Vagina (tissue), 2 donors: ENCODE measurements around the gene HCFC1R1.

Source experiments
- CTCF ChIP-seq, 3 experiments: fragments of 450-650 bp in 2 of 3; fragments of 200-600 bp in 1 of 3; sonication (generic) in 1 of 3; IDR thresholded peaks; one replicate each; pipeline ENCODE4 v1.5.1; 2017 to 2019; ENCODE audit warnings: antibody characterized with exemption in 3 of 3, mild to moderate bottlenecking in 2 of 3, moderate library complexity in 2 of 3
- POLR2A ChIP-seq, 2 donors: fragments of 450-650 bp; IDR thresholded peaks; one replicate each; pipeline ENCODE4 v1.6.1; 2017; ENCODE audit warnings: antibody characterized with exemption in 2 of 2, mild to moderate bottlenecking in 2 of 2, moderate library complexity in 2 of 2
- POLR2AphosphoS5 ChIP-seq, 2 donors: sonication (generic); formaldehyde crosslinking; IDR thresholded peaks; one replicate each; pipeline ENCODE4 v1.9.0; 2017; ENCODE audit warnings: antibody characterized with exemption in 2 of 2, mild to moderate bottlenecking in 2 of 2, low read depth in 1 of 2; ENCODE audit not compliant: insufficient read depth in 1 of 2

DNA sequence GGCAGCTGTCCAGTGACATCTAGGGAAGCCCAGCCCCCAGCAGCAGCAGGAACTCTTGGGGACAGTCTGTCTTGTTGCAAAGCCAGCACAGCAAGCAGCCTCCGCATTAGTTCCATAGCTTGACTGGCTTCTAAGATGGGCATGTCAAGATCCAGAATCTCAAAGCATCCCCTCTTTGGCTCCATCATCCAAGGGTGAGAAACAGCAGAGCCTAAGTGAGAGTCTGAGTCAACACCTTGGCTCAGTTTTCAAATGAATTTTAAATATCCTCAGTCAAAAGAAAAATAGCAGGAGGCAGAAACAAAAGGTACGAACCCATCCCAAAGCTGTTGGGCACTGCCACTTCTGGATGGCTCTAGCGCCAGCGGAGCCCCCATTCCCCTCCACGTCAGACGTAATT, 8.8 kb downstream of the HCFC1R1 start:
- TF ChIP-seq CTCF (IDR thresholded peaks at IDR 0.05) (no peak), POLR2A (IDR thresholded peaks at IDR 0.05) (no peak), POLR2AphosphoS5 (IDR thresholded peaks at IDR 0.05; ENCODE audit: insufficient read depth in 1 of 2, low read depth in 1 of 2) (no peak)
